Natural killer cell (primary cell): ENCODE results near the gene RPS2. TPM values are rescaled to one million over a fixed set of nuclear protein-coding genes. Genes with fewer than 3 reads are reported as not detected.

ENCODE experiments used
- ATAC-seq, 3 donors: fragments of 150-1000 bp in 2 of 3; fragments of 200-7000 bp in 1 of 3; cut with Tn5 transposase; 1 replicate in 1 of 3; 2 replicates in 2 of 3; pipeline ENCODE4 v1.10.0; 2021; ENCODE audit warnings: mild to moderate bottlenecking in 2 of 3, moderate library complexity in 2 of 3
- DNase-seq, 2 donors: peaks; one replicate each; pipeline versions ENCODE4 v3.0.0 to v3.0.0-alpha.2; 2013 to 2021; ENCODE audit warnings: mixed read lengths in 1 of 2
- H3K27ac ChIP-seq: one replicate; pipeline ENCODE4 v1.5.1; 2013; ENCODE audit warnings: mild to moderate bottlenecking, low read length
- H3K27me3 ChIP-seq: one replicate; pipeline ENCODE4 v1.6.1; 2013; ENCODE audit warnings: low read length; ENCODE audit not compliant: control insufficient read depth, insufficient read depth
- H3K36me3 ChIP-seq: one replicate; pipeline ENCODE4 v1.6.1; 2013; ENCODE audit warnings: low read length; ENCODE audit not compliant: control insufficient read depth, insufficient read depth
- H3K4me1 ChIP-seq: one replicate; pipeline ENCODE4 v1.6.1; 2013; ENCODE audit warnings: low read length; ENCODE audit not compliant: control insufficient read depth, insufficient read depth
- H3K4me3 ChIP-seq: one replicate; pipeline ENCODE4 v1.5.1; 2013; ENCODE audit warnings: low read length
- H3K9me3 ChIP-seq: one replicate; pipeline ENCODE4 v1.6.1; 2013; ENCODE audit warnings: low read length; ENCODE audit not compliant: control insufficient read depth, insufficient read depth
- H3K27ac Mint-ChIP-seq, 2 donors: one replicate each; pipeline ENCODE4 v1.8.0; 2022; ENCODE audit warnings: mild to moderate bottlenecking in 2 of 2, mixed read lengths in 2 of 2, moderate library complexity in 1 of 2
- H3K27me3 Mint-ChIP-seq, 2 donors: one replicate each; pipeline ENCODE4 v1.8.0; 2022; ENCODE audit warnings: low read depth in 2 of 2, mixed read lengths in 2 of 2
- H3K36me3 Mint-ChIP-seq: one replicate; pipeline ENCODE4 v1.8.0; 2022; ENCODE audit warnings: mixed read lengths
- H3K4me1 Mint-ChIP-seq, 2 donors: one replicate each; pipeline ENCODE4 v1.8.0; 2022; ENCODE audit warnings: mixed read lengths in 2 of 2
- H3K4me3 Mint-ChIP-seq: one replicate; pipeline ENCODE4 v1.8.0; 2022; ENCODE audit warnings: mild to moderate bottlenecking, moderate library complexity, mixed read lengths
- H3K9me3 Mint-ChIP-seq, 2 donors: one replicate each; pipeline ENCODE4 v1.8.0; 2022; ENCODE audit warnings: mixed read lengths in 2 of 2
- CTCF ChIP-seq: fragments of 200-600 bp; IDR thresholded peaks from one replicate; pipeline ENCODE4 v1.8.0; 2022; ENCODE audit warnings: antibody characterized with exemption
- WGBS: methylation state at CpG from one replicate; pipeline ENCODE4 v1.1.7; 2013; ENCODE audit warnings: missing lambda C conversion rate; ENCODE audit not compliant: insufficient coverage; 5-methylcytosine and 5-hydroxymethylcytosine counted together
- intact Hi-C: fragments of 100-400 bp; cut with micrococcal nuclease; formaldehyde crosslinking; loops from one replicate; pipeline ENCODE4 v1.14.2; 2022
- total RNA-seq, 4 donors: library from RNA; stranded (reverse); fragments of 120-200 nt in 1 of 4; gene quantifications; one replicate each; pipeline versions ENCODE4 v1.2.3 to v1.2.4, GENCODE V29; 2013 to 2022

Gene RPS2
- total RNA-seq, 3 donors from 2014 or later (not counting 1 experiment from before 2014, with no cell fraction given) = 1,124 to 1,385 (median 1,274) TPM

DNA sequence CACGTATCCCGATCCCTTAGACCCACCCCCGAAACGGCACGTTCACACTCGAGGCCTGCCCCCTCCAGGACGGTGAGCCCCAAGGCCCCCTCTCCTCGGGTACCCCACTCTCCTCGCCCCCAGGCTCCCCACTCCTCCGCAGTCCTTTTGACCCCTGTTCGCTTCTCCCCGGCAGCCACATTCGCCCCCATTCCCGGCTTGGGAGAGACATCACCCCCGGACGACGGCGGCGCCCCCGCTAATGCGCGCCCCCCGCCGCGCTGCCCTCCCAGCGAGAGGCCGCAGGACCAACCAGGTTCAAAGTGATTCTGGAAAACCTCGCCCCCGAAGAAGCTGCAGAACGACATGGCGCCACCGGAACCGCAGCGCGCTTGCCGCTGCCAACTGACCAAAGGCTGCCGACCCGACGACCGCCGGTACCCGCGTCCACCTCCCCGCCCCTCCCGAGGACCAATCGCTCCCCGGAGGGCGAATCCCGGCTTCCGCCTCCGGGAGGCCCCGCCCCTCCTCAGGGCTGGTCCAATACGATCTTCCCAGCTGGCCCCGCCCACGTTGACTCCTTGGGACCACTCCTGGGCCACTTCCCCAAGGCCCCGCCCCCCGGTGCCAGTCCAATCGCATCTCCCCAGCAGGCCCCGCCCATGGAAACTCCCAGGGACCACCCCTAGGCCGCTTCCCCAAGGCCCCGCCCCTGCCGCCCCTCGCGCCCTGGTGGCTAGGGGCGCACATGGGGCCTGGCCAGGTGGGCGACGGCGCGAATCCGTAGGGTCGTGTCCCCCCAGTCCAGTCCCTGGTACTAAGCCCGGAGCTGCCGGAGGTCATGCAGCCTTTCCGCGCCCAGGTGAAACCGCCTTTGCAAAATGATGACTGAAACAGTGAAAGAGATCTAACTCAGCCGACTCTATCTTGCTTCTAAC is 21.6 kb downstream of the RPS2 start, which contains the start of gene MSRB1:
MSRB1 (minus strand) TSS at position 390 of the 917 bp plus-strand sequence; CDS start at position 347, 43 bp downstream.
- Histone ChIP-seq H3K27ac (peak within 1 kb of the TSS; percentile 55), H3K4me1 (peaks cover 27% of the 10 kb centered on the region), H3K9me3 (no peaks in the 10 kb centered on the region), H3K4me3 (peak within 1 kb of the TSS; percentile 74), H3K36me3 (peaks cover 14% of the 10 kb centered on the region), H3K27me3 (no peaks in the 10 kb centered on the region)
- no peaks in the 10 kb centered on the region for H3K36me3 Mint-ChIP-seq
- 1% methylated on average over 74 of the region's 77 CpGs for WGBS
- DNase-seq (peak; percentile 98 to 100), ATAC-seq (peak; percentile 98 to 99 (median 98))
- no peaks in the 10 kb centered on the region for H3K9me3 Mint-ChIP-seq
- no peaks in the 10 kb centered on the region for H3K27me3 Mint-ChIP-seq
- H3K4me1 Mint-ChIP-seq = peaks cover 6 to 24% of the 10 kb centered on the region in 2 donors
- peak within 1 kb of the TSS; percentile 74 to 91 for H3K27ac Mint-ChIP-seq
- peak within 1 kb of the TSS; percentile 90 for H3K4me3 Mint-ChIP-seq
- TF ChIP-seq CTCF = no peak
- intact Hi-C loops = no loop called here

GRCh38 chr16:1942047-1942809 is 22.4 kb downstream of the RPS2 start:
- Mint-ChIP-seq H3K27ac (peak overlapping the region; percentile 74 to 91), H3K27me3 (no peaks in the 10 kb centered on the region), H3K9me3 (no peaks in the 10 kb centered on the region), H3K4me3 (peak overlapping the region; percentile 90), H3K4me1 (peaks cover 6 to 24% of the 10 kb centered on the region in 2 donors), H3K36me3 (no peaks in the 10 kb centered on the region)
- H3K36me3 ChIP-seq = peaks cover 15% of the 10 kb centered on the region
- H3K27ac ChIP-seq = no peak overlapping the region
- intact Hi-C loops = no loop called here
- H3K27me3 ChIP-seq = no peaks in the 10 kb centered on the region
- H3K9me3 ChIP-seq = no peaks in the 10 kb centered on the region
- peak overlapping the region; percentile 74 for H3K4me3 ChIP-seq
- 17% methylated on average over 12 of the region's 17 CpGs for WGBS
- no peak for TF ChIP-seq CTCF
- ATAC-seq (no peak), DNase-seq (no peak)
- peaks cover 32% of the 10 kb centered on the region for H3K4me1 ChIP-seq

- no peak for TF ChIP-seq CTCF
- H3K9me3 ChIP-seq = no peaks in the 10 kb centered on the region
- H3K27ac ChIP-seq = no peak overlapping the region
- H3K4me1 ChIP-seq = peaks cover 32% of the 10 kb centered on the region
- no peaks in the 10 kb centered on the region for H3K27me3 Mint-ChIP-seq
- DNase-seq = no peak
- no peaks in the 10 kb centered on the region for H3K27me3 ChIP-seq
- H3K4me1 Mint-ChIP-seq = peaks cover 6 to 24% of the 10 kb centered on the region in 2 donors
- H3K36me3 ChIP-seq = peaks cover 15% of the 10 kb centered on the region
- H3K27ac Mint-ChIP-seq = no peak overlapping the region
- intact Hi-C loops = no loop called here
- no peak overlapping the region for H3K4me3 ChIP-seq
- ATAC-seq = no peak
- peak overlapping the region; percentile 90 for H3K4me3 Mint-ChIP-seq
- H3K36me3 Mint-ChIP-seq = no peaks in the 10 kb centered on the region
- WGBS = 94% methylated on average over 30 of the region's 30 CpGs
- H3K9me3 Mint-ChIP-seq = no peaks in the 10 kb centered on the region
Measured at GRCh38 chr16:1941162-1942046, 23.2 kb downstream of the RPS2 start.
